NB4 (cell line): Measurements from ENCODE around the gene FTCD.

Experiments
- DNase-seq: peaks from one replicate; pipeline ENCODE4 v3.0.0; 2010; ENCODE audit warnings: low read depth
- H3K4me3 ChIP-seq: one replicate; pipeline ENCODE4 v1.5.1; 2011; ENCODE audit warnings: mild to moderate bottlenecking, low read depth, low read length, moderate library complexity
- MYC ChIP-seq: IDR thresholded peaks from 2 replicates; pipeline ENCODE4 v1.6.1; 2011; ENCODE audit warnings: low read depth, low read length
- POLR2A ChIP-seq: IDR thresholded peaks from 2 replicates; pipeline ENCODE4 v1.6.1; 2011; ENCODE audit warnings: mild to moderate bottlenecking; ENCODE audit not compliant: insufficient read length; ENCODE audit errors: extremely low read depth
- TF ChIP-seq, protein P1 (sequence below): IDR thresholded peaks from 2 replicates; pipeline ENCODE4 v1.6.1; 2011; ENCODE audit warnings: low read depth, low read length
- TF ChIP-seq, protein P2 (sequence below): IDR thresholded peaks from one replicate; pipeline ENCODE4 v1.5.1; 2012; ENCODE audit warnings: low read depth, low read length

FTCD gene

GRCh38 chr21:46188226-46189212 lies 33.1 kb upstream of the FTCD start:
- TF ChIP-seq POLR2A, result no peak
- TF ChIP-seq MYC, result 0 out of 2 replicates have a peak, but pooled peaks have one; percentile 34
- TF ChIP-seq, protein P1, sequence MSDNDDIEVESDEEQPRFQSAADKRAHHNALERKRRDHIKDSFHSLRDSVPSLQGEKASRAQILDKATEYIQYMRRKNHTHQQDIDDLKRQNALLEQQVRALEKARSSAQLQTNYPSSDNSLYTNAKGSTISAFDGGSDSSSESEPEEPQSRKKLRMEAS, result peak; percentile 45; the same call in 1 of the 2 replicates
- TF ChIP-seq, protein P2, sequence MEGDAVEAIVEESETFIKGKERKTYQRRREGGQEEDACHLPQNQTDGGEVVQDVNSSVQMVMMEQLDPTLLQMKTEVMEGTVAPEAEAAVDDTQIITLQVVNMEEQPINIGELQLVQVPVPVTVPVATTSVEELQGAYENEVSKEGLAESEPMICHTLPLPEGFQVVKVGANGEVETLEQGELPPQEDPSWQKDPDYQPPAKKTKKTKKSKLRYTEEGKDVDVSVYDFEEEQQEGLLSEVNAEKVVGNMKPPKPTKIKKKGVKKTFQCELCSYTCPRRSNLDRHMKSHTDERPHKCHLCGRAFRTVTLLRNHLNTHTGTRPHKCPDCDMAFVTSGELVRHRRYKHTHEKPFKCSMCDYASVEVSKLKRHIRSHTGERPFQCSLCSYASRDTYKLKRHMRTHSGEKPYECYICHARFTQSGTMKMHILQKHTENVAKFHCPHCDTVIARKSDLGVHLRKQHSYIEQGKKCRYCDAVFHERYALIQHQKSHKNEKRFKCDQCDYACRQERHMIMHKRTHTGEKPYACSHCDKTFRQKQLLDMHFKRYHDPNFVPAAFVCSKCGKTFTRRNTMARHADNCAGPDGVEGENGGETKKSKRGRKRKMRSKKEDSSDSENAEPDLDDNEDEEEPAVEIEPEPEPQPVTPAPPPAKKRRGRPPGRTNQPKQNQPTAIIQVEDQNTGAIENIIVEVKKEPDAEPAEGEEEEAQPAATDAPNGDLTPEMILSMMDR, result no peak
- no peak overlapping the region for H3K4me3 ChIP-seq
- DNase-seq, result peak; percentile 77

DNA sequence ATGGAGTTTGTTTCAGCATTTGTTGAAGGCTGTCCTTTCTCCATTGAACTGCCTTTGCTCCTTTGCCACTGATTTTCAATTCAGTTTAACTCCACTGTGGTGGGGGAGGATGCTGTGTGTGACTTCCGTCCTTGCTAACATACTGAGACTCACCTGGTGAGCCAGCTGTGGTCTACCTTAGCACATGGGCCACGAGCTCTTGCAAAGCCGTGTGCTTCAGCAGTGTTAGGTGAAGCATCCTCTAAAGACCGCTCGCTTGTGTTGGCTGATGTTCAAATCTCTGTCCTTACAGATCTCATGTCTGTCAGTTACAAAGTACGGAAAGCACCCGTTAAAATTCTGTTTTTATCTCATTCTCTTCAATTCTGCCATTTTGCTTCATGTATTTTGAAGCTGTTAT lies 32.4 kb upstream of the FTCD start:
- H3K4me3 ChIP-seq, result no peak overlapping the region
- TF ChIP-seq, protein P2, result no peak
- TF ChIP-seq, protein P1, result no peak
- TF ChIP-seq MYC (no peak), POLR2A (no peak)
- no peak for DNase-seq

DNA sequence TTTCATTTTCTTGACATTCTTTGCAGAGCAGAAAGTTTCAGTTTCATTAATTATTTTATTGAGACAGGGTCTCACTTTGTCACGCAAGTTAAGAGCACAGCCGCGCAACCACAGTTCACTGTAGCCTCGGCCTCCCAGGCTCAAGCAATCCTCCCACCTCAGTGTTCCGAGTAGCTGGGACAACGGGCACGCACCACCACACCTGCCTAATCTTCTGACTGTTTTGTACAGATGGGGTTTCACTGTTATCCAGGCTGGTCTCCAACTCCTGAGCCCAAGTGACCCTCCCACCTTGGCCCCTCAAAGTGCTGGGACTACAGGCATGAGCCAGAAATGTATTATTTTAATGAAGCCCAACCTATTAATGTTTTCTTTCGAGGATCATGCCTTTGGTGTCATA lies 31.9 kb upstream of the FTCD start:
- DNase-seq, result no peak
- no peak overlapping the region for H3K4me3 ChIP-seq
- TF ChIP-seq POLR2A (no peak), MYC (no peak)
- TF ChIP-seq, protein P2, result no peak
- TF ChIP-seq, protein P1, result no peak

DNA sequence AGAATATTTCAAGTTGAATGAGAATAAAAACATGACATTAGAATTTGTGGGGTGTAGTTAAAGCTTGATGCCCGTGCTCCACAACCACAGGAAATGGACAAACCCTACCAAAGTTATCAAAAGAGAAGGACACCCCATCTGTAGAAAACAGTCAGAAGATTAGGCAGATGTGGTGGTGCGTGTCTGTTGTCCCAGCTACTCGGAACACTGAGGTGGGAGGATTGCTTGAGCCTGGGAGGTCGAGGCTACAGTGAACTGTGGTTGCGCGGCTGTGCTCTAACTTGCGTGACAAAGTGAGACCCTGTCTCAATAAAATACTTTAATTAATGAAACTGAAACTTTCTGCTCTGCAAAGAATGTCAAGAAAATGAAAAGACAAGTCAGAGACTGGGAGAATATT lies 30.3 kb upstream of the FTCD start:
- TF ChIP-seq, protein P2, result no peak
- TF ChIP-seq MYC, result no peak
- TF ChIP-seq POLR2A, result no peak
- TF ChIP-seq, protein P1, result no peak
- H3K4me3 ChIP-seq, result no peak overlapping the region
- no peak for DNase-seq

GRCh38 chr21:46184625-46185555 lies 29.5 kb upstream of the FTCD start:
- DNase-seq, result peak; percentile 94
- 0 out of 2 replicates have a peak, but pooled peaks have one; percentile 36 for TF ChIP-seq MYC
- TF ChIP-seq, protein P1, result no peak
- no peak overlapping the region for H3K4me3 ChIP-seq
